NT2/D1 (cell line): ENCODE measurements around the gene MINK1.

Experiments
- SUZ12 ChIP-seq: IDR thresholded peaks from 2 replicates; pipeline ENCODE4 v1.6.1; 2011; ENCODE audit not compliant: insufficient read length, insufficient read depth; ENCODE audit errors: extremely low read depth
- YY1 ChIP-seq: IDR thresholded peaks from 2 replicates; pipeline ENCODE4 v1.6.1; 2011; ENCODE audit not compliant: insufficient read length, insufficient read depth
- ZNF274 ChIP-seq: IDR thresholded peaks from 2 replicates; pipeline ENCODE4 v1.6.1; 2011; ENCODE audit warnings: mild to moderate bottlenecking, low read depth, low read length

- TF ChIP-seq YY1 = no peak
- TF ChIP-seq ZNF274 = no peak
- no peak for TF ChIP-seq SUZ12
These were observed 51.3 kb downstream of the MINK1 start for GRCh38 chr17:4884489-4884888.
